LHCN-M2 (cell line): Measurements from ENCODE around the gene OR11G2. TPM values are rescaled to one million over a fixed set of nuclear protein-coding genes. Genes with fewer than 3 reads are reported as not detected.
A peak's percentile ranks its signal among the peaks of the same experiment; 100 is the strongest.
"Not testable (repeated sequence)": the region's sequence is repeated elsewhere in the genome, so short reads cannot be mapped to it uniquely, and the experiment has no call there.

ENCODE experiments used
- DNase-seq: peaks from one replicate; pipeline ENCODE4 v3.0.0-alpha.2; 2012; ENCODE audit warnings: low read depth
- polyA plus RNA-seq: library from polyadenylated mRNA; unstranded; fragments of >200 nt; gene quantifications from one replicate; pipeline ENCODE4 v1.2.1, GENCODE V29; 2012; ENCODE audit warnings: missing spikeins
- total RNA-seq: library from RNA; depleted of rRNA; stranded (reverse); fragments of >200 nt; gene quantifications from 2 replicates; pipeline ENCODE4 v1.2.3, GENCODE V29; 2014; rRNA removed

Gene OR11G2
- not detected in 2 replicates for total RNA-seq
- polyA plus RNA-seq: not detected

DNA sequence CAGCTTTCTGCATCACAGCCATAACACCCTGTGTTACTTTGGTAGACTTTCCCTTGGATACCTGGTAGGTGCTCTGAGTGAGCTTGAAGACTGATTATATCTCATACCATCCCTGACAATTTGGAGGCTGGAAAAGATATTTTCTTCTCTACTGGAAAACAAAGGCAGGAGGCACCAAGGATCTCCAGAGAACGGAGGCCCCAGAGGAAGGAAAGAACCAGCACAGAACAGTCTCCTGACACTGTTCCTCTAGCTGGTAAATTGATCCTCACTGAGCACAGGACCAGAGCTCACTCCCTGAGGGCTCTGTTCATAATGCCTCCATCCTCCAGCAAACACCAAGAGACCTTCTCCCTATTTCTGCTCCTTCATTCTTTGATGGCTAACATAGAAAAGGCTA lies at the start of gene OR11G2:
Gene OR11G2, plus strand, starts transcription at position 301 of the 400 bp plus-strand sequence. CDS start 6,542 bp downstream, outside the sequence.
- DNase-seq: no peak

- no peak for DNase-seq
Observed at GRCh38 chr14:20143911-20144310, 46.8 kb upstream of the OR11G2 start.

- DNase-seq: no peak
Observed at GRCh38 chr14:20144820-20145219, 45.9 kb upstream of the OR11G2 start.

DNA sequence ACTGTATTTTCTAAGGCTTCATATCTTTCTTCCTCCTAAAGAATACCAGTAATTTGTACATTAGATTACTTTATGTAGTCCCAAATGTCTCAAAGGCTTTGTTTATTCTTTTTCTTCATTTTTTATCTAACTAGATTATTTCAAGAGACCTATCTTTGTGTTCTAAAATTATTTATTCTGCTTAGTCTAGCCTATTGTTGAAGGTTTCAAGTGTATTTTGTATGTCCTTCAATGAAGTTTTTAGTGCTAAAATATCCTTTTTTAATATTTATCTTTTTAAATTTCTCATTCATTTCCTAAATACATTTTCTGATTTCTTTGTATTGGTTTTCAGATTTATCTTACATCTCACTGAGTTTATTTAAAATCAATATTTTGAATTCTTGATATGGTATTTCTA lies 26.2 kb upstream of the OR11G2 start:
- no peak for DNase-seq

DNA sequence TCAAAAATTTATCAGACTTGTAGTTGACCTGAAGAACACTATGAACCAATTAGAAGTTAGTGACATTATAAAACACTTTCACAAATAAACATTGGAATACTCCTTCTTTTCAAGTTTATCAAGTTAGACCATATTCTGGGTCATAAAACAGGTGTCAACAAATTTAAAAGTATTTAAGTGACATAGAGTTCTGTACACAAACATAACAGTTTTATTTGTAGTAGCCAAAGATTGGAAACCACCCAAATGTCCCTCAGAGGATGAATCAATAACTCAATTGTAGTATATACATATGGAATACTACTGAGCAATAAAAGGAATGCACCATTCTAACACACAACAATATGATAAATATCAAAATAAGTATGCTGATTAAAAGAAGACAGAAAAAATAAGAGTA lies 23.6 kb upstream of the OR11G2 start:
- DNase-seq: no peak

DNA sequence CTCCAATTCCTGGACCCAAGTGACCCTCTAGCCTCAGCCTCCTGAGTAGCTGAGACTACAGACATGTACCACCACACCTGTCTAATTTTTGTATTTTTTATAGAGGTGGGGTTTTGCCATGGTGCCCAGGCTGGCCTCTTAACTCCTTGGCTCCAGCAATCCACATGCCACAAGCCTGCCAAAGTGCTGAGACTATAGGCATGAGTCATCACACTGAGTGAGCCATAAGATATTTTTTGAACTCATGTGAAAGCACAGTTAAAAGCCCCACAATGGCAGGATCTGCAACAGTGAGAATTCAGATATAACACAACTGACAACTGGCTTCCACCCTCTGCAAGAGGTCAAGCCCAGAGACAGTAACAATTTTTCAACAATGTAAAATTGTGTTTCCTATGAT lies 20.8 kb upstream of the OR11G2 start:
- peak; percentile 38 for DNase-seq

DNA sequence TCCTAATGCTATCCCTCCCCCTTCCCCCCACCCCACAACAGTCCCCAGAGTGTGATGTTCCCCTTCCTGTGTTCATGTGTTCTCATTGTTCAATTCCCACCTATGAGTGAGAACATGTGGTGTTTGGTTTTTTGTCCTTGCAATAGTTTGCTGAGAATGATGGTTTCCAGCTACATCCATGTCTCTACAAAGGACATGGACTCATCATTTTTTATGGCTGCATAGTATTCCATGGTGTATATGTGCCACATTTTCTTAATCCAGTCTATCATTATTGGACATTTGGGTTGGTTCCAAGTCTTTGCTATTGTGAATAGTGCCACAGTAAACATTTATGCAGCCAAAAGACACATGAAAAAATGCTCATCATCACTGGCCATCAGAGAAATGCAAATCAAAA lies 16.5 kb upstream of the OR11G2 start:
- not testable (repeated sequence) for DNase-seq

DNA sequence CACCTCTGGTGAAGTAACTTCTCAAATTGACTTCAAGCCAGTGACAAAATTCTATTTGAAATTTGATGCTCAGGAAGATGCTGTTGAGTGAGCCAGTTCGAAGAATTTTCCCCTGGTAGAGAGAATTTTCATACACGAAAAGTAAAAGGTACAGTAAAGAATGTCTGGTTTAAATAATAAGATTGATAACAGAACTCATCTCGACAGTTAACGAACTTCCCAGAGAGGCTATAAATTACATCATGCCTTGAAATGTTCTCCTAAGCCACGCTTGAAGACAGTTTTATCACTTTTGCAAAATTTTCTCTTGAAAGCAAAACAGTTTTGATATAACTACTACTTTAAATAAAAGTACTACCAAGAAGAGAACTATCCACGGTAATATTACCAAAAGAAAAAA lies 14.4 kb upstream of the OR11G2 start:
- DNase-seq: no peak

- no peak for DNase-seq
Observed at GRCh38 chr14:20177433-20177974, 13.2 kb upstream of the OR11G2 start.

DNA sequence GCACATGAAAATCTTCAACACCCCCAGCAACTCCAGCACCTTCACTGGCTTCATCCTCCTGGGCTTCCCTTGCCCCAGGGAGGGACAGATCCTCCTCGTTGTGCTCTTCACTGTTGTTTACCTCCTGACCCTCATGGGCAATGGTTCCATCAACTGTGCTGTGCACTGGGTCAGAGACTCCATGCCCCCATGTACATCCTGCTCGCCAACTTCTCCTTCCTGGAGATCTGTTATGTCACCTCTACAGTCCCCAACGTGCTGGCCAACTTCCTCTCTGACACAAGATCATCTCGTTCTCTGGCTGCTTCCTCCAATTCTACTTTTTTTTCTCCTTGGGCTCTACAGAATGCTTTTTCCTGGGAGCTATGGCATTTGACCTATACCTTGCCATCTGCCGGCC lies 11.5 kb upstream of the OR11G2 start:
- DNase-seq: no peak

- no peak for DNase-seq
Observed at GRCh38 chr14:20179880-20180279, 10.8 kb upstream of the OR11G2 start.

DNA sequence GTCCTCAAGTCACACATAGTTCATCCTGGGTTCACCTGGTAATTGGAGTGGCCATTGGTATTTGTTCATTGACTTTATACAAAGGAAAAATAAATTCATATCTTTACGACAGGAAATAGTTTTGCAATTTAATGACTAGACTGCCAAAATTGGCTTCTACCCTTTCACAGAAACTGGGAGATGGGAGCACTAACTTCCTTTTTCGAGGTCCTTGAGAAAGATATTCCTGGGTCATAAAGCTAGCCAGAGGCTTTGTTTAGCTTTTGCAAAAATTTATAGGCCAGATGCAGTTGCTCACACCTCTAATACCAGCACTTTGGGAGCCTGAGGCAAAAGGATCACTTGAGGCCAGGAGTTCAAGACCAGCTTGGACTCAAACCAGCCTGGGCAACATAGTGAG lies 10.2 kb upstream of the OR11G2 start:
- DNase-seq: no peak

DNA sequence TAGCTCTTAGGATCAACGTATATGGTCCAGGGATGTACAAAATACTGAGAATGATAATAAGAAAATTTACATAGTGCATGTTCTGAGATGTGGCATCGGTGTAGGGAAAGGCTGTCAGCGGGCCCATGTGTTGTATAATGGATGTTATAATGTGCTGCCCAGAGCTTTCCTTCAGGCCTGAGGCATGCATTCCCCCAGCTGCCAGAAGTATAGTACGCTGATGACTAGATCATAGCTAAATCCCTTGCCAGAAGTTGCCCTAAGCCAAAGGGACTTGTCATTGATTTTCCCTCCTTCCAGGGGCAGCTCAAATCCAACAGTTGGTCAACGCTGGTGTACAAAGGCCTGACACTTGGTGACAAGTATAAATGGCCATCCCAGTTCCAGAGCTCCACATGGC lies 6.5 kb upstream of the OR11G2 start:
- no peak for DNase-seq

GRCh38 chr14:20191396-20191795 lies 700 bp downstream of the OR11G2 start:
- DNase-seq: no peak

- no peak for DNase-seq
Observed at GRCh38 chr14:20194101-20194500, 3.4 kb downstream of the OR11G2 start.

GRCh38 chr14:20195170-20195569 lies 4.5 kb downstream of the OR11G2 start:
- not testable (repeated sequence) for DNase-seq

- DNase-seq: no peak
Observed at GRCh38 chr14:20195911-20196310, 5.2 kb downstream of the OR11G2 start.

DNA sequence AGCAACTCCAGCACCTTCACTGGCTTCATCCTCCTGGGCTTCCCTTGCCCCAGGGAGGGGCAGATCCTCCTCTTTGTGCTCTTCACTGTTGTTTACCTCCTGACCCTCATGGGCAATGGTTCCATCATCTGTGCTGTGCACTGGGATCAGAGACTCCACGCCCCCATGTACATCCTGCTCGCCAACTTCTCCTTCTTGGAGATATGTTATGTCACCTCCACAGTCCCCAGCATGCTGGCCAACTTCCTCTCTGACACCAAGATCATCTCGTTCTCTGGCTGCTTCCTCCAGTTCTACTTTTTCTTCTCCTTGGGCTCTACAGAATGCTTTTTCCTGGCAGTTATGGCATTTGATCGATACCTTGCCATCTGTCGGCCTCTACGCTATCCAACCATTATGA lies 6.8 kb downstream of the OR11G2 start:
- no peak for DNase-seq

DNA sequence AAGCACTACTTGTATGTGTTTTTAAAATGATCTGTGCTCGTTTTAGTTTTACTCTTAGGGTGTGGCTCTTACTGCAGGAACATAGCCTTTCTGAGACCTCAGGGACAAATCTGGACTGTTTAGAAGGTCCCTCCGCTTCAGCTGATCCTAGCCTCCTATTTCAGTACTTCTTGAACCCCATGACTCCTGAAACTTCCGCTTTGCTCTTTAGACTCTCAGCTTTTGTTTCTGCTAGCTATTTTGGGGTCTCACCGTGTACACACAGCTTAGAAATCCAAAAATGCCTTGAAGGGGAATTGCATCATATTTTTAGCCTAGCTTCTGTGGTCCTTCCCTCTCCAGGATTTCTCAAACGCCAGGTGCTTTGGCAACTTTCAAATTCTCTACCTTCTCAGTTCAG lies 8.3 kb downstream of the OR11G2 start:
- DNase-seq: no peak

DNA sequence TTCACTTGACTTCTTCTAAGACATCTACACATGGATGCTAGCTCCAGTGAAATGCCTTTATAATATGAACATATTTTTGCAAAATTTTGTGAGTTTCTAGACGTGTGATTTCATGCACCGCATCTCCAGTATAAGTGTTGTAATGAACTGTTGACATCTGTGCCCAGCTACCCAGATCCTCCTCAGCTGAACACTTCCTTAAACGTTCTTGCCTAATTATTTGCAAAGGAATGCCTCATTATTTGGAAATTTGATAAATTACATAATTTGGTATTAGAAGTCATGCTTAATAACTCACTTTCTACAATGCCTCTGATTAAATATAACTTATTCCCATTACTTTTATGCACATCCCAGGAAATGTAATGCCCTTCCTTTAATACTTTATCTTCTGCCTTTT lies 14.0 kb downstream of the OR11G2 start:
- DNase-seq: no peak

GRCh38 chr14:20209595-20209994 lies 18.9 kb downstream of the OR11G2 start:
- DNase-seq: no peak

- DNase-seq: not testable (repeated sequence)
Observed at GRCh38 chr14:20212406-20212805, 21.7 kb downstream of the OR11G2 start.

GRCh38 chr14:20215196-20215595 lies 24.5 kb downstream of the OR11G2 start:
- peak; percentile 45 for DNase-seq

DNA sequence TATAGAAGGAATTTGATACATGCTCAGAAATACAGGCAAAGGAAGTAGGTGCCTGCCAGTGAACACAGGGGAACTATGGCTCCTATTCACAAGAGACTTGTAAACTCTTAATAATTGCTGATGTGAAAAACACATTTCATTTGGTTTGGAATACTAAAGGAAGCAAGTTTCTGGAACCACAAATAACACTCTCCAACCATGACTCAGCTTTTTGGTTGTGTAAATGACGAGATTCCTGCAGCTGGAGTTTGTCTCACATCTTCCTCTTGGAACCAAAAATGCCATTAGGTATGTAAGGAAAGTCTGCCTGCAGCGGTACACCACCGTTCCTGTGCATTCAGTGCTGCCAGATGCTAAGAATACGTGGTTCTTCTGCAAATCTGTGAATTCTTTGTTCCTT lies 28.3 kb downstream of the OR11G2 start:
- DNase-seq: peak; percentile 7
